ENCODE measurements around the gene PROZ. TPM values are rescaled to one million over a fixed set of nuclear protein-coding genes. Genes with fewer than 3 reads are reported as not detected.

PROZ gene
- polyA plus RNA-seq, 1 donor (not counting 4 experiments of a cell fraction or from before 2014, with no cell fraction given), result not detected

GRCh38 chr13:113178896-113179167 lies 20.4 kb downstream of the PROZ start:
- TF ChIP-seq CTCF (optimal IDR thresholded peaks at IDR 0.05 in 1 of 3, IDR thresholded peaks at IDR 0.05 in 1 of 3, conservative IDR thresholded peaks at IDR 0.05 in 1 of 3; ENCODE audit: extremely low read depth in 1 of 3, insufficient read depth in 2 of 3, low read length in 3 of 3) (no peak), EZH2 (IDR thresholded peaks at IDR 0.05; ENCODE audit: low read length) (no peak)
- no peak overlapping the region for H2AFZ ChIP-seq (ENCODE audit: control insufficient read depth, low read length)
- H3K4me3 ChIP-seq (ENCODE audit: control insufficient read depth in 2 of 3, extremely low read depth in 1 of 3, insufficient read depth in 2 of 3, low read depth in 1 of 3, low read length in 3 of 3), result no peak overlapping the region
- no peak for DNase-seq (ENCODE audit: low read depth, low spot score)
- no peak for FAIRE-seq
- no peaks in the 10 kb centered on the region for H3K27me3 ChIP-seq (ENCODE audit: control insufficient read depth, extremely low read depth, insufficient read depth, low read length)
- H4K20me1 ChIP-seq (ENCODE audit: control insufficient read depth, extremely low read depth, insufficient read depth, low read length), result peaks cover 3% of the 10 kb centered on the region
- peaks cover 24 to 40% of the 10 kb centered on the region in 2 experiments for H3K36me3 ChIP-seq (ENCODE audit: control insufficient read depth in 2 of 2, extremely low read depth in 1 of 2, insufficient read depth in 2 of 2, low read length in 2 of 2)
- no peak overlapping the region for H3K9ac ChIP-seq (ENCODE audit: control insufficient read depth, extremely low read depth, insufficient read depth, low read length)
- no peaks in the 10 kb centered on the region for H3K9me1 ChIP-seq (ENCODE audit: control insufficient read depth, extremely low read depth, insufficient read depth, low read length)
- no peaks in the 10 kb centered on the region for H3K79me2 ChIP-seq (ENCODE audit: control insufficient read depth, insufficient read depth, low read length)
- dilution Hi-C loops (cut with MboI; ENCODE audit: extremely low pct_ligation_motif_present, low sequenced_read_pairs), result no loop called here
- H3K9me3 ChIP-seq (ENCODE audit: control insufficient read depth, low read depth, low read length), result no peaks in the 10 kb centered on the region
- peaks cover 4% of the 10 kb centered on the region for H3K4me1 ChIP-seq (ENCODE audit: control insufficient read depth, extremely low read depth, insufficient read depth, low read length)
- no peak overlapping the region for H3K4me2 ChIP-seq (ENCODE audit: control insufficient read depth, extremely low read depth, insufficient read depth, low read depth, low read length)
- H3K27ac ChIP-seq (ENCODE audit: control insufficient read depth, insufficient read depth, low read length), result no peak overlapping the region

- peaks cover 3% of the 10 kb centered on the region for H4K20me1 ChIP-seq (ENCODE audit: control insufficient read depth, extremely low read depth, insufficient read depth, low read length)
- H3K79me2 ChIP-seq (ENCODE audit: control insufficient read depth, insufficient read depth, low read length), result no peaks in the 10 kb centered on the region
- no peak overlapping the region for H3K4me3 ChIP-seq (ENCODE audit: control insufficient read depth in 2 of 3, extremely low read depth in 1 of 3, insufficient read depth in 2 of 3, low read depth in 1 of 3, low read length in 3 of 3)
- no peak overlapping the region for H3K27ac ChIP-seq (ENCODE audit: control insufficient read depth, insufficient read depth, low read length)
- peaks cover 24 to 42% of the 10 kb centered on the region in 2 experiments for H3K36me3 ChIP-seq (ENCODE audit: control insufficient read depth in 2 of 2, extremely low read depth in 1 of 2, insufficient read depth in 2 of 2, low read length in 2 of 2)
- TF ChIP-seq CTCF (optimal IDR thresholded peaks at IDR 0.05 in 1 of 3, IDR thresholded peaks at IDR 0.05 in 1 of 3, conservative IDR thresholded peaks at IDR 0.05 in 1 of 3; ENCODE audit: extremely low read depth in 1 of 3, insufficient read depth in 2 of 3, low read length in 3 of 3) (no peak), EZH2 (IDR thresholded peaks at IDR 0.05; ENCODE audit: low read length) (no peak)
- peaks cover 4% of the 10 kb centered on the region for H3K4me1 ChIP-seq (ENCODE audit: control insufficient read depth, extremely low read depth, insufficient read depth, low read length)
- H3K4me2 ChIP-seq (ENCODE audit: control insufficient read depth, extremely low read depth, insufficient read depth, low read depth, low read length), result no peak overlapping the region
- FAIRE-seq (no peak), DNase-seq (ENCODE audit: low read depth, low spot score) (no peak)
- H3K9me3 ChIP-seq (ENCODE audit: control insufficient read depth, low read depth, low read length), result no peaks in the 10 kb centered on the region
- no peak overlapping the region for H3K9ac ChIP-seq (ENCODE audit: control insufficient read depth, extremely low read depth, insufficient read depth, low read length)
- dilution Hi-C loops (cut with MboI; ENCODE audit: extremely low pct_ligation_motif_present, low sequenced_read_pairs), result no loop called here
- H2AFZ ChIP-seq (ENCODE audit: control insufficient read depth, low read length), result no peak overlapping the region
- no peaks in the 10 kb centered on the region for H3K9me1 ChIP-seq (ENCODE audit: control insufficient read depth, extremely low read depth, insufficient read depth, low read length)
- no peaks in the 10 kb centered on the region for H3K27me3 ChIP-seq (ENCODE audit: control insufficient read depth, extremely low read depth, insufficient read depth, low read length)
These were observed 21.2 kb downstream of the PROZ start for GRCh38 chr13:113179374-113180230.
